SHP77 (cell line): ENCODE data around the gene COL26A1.
"Not testable (repeated sequence)": the region's sequence is repeated elsewhere in the genome, so short reads cannot be mapped to it uniquely, and the experiment has no call there.

Experiments
- DNase-seq, 2 experiments: peaks; one replicate each; lab custom pipeline; 2025; lab: John Stamatoyannopoulos, UW

The COL26A1 gene

DNA sequence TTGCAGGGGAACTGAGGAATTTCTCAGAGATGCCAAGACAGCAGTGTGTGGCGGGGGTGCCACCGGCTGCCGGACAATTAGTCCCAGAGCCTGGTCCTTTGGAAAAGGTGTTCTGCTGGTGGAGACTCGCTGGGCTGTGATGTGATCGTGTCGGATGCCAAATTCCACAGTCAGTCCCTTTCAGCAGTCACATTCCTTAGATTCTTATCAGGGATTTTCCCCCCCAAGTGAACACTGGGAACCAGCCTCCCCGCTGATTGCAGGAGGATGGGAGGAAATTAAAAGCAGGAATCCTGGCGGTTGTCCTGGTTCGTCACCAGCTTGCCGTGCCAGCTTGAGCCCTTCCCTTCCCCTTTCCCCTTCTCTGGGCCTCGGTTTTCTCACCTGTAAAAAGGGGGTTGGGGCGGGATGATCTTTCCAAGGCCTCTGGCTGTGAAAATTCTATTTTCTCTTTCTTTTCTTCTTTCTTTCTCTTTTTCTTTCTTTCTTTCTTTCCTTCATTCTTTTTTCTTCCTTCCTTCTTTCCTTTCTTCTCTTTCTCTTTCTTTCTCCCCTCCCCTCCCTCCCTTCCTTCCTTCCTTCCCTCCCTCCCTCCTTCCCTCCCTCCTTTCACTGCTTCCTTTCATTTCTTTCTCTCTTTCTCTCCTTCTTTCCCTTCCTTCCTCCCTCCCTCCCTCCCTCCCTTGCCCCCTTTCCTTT is 39.6 kb downstream of the COL26A1 start:
- DNase-seq: no peak

GRCh38 chr7:101402835-101403234 is 40.2 kb downstream of the COL26A1 start:
- DNase-seq: no peak

- DNase-seq: no peak
These were observed 42.9 kb downstream of the COL26A1 start for GRCh38 chr7:101405474-101406067.

DNA sequence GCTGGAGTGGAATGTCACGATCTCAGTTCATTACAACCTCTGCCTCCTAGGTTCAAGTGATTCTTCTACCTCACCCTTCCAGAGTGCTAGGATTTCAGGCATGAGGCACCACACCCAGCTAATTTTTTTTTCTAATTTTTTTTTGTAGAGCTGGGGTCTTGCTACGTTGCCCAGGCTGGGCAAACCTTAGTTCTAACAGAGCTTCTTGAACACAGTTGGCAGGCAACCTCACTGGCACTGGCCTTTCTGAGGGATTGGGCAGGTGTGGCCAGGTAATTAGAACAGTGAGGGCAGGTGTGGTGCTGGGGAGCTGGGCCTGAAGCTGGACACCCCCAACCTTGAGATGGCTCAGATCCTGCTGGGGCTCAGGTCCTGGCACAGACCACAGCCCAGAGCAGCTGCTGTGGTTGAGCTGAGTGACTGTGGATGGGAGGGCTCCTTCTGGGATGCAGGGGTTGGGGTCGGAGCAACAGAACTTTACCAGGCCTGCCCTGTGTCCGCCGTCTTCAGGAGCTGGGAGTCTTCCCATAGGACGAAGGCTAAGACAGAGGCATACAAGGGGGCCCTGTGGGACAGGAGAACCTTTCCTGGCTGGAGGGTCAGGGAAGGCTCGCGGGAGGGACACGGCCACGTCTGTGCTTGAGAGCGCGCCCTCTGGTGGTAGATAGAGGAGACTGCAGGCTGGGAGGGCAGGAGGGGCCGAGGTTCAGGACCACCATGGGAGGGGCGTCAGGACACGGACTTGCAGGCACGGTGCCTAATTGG is 48.2 kb downstream of the COL26A1 start:
- DNase-seq: peak in 1 of 2 experiments; percentile 29

GRCh38 chr7:101411508-101411874 is 48.8 kb downstream of the COL26A1 start:
- DNase-seq: no peak

- DNase-seq: no peak
These were observed 50.3 kb downstream of the COL26A1 start for GRCh38 chr7:101412976-101413375.

DNA sequence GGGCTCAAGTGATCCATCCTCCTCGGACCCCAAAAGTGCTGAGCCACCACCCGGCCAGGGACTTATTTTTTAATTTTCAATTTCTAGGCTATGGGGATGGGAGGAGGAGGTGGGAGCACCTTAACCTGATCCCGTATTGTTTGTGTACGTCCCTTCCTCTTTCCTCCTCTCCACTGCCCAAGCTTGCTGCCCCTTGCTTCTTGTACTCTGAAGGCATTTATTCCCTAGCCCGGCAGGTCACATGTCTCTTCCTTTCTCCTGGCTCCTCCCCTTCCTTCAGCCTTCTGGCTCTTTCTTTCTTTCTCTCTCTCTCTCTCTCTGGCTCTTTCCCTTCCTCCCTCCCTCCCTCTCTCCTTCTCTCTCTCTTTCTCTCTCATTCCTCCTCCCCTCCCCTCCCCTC is 56.0 kb downstream of the COL26A1 start:
- DNase-seq: no peak

GRCh38 chr7:101419831-101420230 is 57.2 kb downstream of the COL26A1 start:
- no peak for DNase-seq

- no peak for DNase-seq
These were observed 57.8 kb downstream of the COL26A1 start for GRCh38 chr7:101420436-101420835.

DNA sequence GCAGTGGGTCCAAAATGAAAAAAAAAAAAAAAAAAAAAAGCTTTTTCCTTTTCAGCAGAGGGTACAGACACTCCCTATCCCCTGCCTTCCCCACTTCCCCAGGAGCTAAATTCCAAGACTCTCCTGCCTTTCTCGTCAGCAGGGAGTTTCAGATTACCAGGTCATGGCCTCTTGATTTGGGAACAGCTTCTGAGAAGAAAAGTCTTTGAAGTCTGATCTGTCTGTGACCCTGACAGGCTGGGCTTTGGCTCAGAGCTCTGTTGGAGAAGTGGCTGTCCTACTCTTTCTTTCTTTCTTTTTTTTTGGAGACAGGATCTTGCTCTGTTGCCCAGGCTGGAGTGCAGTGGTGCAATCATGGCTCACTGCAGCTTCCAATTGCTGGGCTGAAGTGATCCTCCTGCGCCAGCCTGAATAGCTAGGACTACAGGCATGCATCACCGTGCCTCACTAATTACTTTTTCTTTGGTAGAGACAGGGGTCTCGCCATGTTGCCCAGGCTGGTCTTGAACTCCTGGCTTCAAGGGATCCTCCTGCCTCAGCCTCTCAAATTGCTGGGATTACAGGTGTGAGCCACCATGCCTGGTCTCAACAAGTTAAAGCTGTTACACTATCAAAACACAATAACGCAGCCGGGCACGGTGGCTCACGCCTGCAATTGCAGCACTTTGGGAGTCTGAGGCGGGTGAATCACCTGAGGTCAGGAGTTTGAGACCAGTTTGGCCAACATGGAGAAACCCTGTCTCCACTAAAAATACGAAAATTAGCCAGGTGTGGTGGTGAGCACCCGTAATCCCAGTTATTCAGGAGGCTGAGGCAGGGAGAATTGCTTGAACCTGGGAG is 59.9 kb downstream of the COL26A1 start:
- DNase-seq: no peak

DNA sequence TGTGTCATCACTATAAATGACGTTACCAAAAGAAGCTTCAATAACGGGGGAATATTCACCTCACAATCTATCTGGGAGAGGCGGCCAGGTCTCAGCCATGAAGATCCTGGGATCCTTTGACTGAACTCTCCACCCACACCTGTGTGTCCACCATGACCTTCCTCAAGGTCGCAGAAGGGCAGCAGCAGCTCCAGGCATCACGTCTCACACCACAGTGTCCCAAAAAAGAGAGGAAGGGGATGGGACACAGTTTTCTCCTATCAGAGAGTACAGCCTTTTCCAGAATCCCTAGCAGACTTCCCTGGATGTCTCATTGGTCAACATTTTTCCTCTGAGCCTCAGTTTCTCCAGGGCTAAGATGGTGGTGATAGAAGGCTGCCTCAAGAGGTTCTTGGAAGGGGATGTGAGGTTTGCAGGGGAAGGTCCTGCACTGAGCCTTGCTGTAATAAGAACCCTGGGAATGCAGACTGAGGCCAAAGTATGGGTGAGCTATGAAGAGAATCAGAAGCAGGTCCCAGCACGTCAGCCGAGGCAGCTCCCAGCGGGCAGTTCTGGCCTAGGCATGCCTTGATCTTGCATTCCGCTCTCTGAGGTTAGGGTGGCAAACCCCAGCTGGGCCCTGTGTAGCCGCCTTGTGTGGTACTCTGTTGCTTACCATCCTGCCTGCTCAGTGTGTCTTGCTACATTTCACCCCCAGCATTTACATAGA is 63.8 kb downstream of the COL26A1 start:
- no peak for DNase-seq

GRCh38 chr7:101428093-101428866 is 65.6 kb downstream of the COL26A1 start:
- no peak for DNase-seq

- DNase-seq: no peak
These were observed 69.6 kb downstream of the COL26A1 start for GRCh38 chr7:101432316-101432715.

GRCh38 chr7:101433688-101434087 is 71.0 kb downstream of the COL26A1 start:
- no peak for DNase-seq

DNA sequence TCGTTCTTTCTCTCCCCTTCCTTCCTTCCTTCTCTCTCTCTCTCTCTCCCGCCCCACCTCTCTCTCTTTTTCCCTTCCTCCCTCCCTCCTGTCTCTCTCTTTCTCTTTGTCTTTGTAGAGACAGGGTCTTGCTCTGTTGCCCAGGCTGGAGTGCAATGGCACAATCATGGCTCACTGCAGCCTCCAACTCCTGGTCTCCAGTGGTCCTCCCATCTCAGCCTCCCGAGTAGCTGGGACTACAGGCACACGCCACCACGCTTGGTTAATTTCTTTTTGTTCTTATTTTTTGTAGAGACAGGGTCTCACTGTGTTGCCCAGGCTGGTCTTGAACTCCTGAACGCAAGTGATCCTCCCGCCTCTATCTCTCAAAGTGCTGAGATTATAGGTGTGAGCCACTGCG is 71.5 kb downstream of the COL26A1 start:
- not testable (repeated sequence) for DNase-seq

DNA sequence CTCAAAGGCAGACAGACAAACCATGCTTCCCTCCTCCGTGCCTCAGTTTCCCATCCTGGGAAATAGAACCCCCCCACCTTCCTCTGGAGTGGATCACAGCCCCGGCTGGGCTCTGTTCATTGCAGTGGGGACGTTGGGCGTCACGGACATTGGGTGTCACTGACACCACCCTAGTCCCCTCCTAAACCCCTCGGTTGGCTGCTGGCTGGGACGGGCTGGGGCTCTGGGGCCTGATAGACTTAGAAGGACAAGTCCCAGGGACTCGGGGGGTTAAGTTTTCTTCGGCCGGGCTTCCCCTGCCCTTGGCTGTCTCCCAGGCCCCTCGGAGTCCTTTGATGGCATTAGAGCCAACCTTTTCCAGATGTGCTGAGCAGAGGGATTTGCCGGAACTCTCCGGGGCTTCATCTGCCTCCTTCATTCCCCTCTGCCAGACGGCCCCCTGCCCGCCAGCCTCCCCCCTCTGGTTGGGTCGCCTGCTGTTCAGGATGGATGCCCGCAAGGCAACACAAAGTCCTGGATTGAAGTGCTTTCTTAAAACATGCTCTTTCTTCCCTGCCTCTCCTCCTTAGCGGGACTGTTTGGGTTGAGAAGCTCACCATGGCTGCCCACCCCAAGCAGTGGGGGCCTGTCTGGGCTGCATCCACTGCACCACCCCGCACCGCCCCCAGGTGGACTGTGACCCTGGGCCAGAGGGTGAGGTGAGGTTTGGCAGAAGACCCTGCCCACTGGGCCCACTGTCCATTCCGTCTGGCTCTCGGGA is 73.0 kb downstream of the COL26A1 start:
- DNase-seq: no peak

DNA sequence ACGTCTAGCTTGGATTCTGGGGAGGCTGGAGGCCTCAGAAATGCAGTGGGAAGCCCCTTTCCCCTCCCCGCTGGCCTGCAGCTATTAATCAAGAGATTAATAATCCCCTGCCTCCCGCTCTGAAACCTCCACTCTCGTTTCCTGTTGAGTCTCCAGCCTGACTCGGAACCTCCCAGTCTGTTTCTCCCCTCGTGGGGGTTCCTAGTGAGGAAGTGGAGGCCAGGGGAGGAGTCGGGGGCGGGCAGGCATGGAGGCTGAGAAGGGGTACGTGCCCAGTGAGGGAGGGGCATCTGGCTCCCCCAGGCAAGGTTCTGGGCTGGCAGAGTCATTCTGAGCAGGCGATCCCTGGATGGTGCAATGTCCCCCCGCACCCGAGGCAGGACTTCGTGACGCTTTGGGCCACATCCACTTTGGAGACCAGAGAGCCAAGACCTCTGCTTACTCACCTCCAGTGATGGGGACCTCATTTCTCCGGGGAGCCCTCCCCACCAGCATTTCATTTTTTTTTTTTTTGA is 73.6 kb downstream of the COL26A1 start:
- DNase-seq: no peak

DNA sequence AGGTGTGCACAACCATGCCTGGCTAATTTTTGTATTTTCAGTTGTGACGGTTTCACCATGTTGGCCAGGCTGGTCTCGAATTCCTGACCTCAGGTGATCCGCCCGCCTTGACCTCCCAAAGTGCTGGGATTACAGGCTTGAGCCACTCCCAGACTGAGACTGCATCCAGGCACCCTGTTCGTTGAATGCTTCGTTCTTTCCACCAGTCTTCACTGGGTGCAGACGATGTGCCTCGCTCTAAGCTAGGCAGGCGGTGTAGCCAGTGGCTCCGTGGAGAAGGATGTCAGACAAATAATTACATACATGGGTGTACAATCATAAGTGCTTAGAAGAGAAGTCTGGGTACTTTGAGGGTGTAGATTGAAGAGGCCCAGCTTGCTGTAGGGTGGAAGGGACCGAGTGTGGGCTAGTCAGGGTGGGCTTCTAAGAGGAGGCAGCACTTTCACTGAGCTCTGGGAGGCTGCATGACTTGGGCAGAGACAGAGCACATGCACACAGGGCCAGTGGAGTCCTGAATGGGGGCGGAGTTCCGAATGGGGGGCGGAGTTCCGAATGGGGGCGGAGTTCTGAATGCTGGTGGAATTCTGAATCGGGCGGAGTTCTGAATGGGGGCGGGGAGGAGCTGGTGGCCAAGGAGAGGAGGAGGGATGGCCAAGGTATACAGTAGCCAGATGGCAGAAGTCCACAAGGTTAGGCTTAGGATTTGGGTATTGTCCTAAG is 74.3 kb downstream of the COL26A1 start:
- DNase-seq: no peak

GRCh38 chr7:101441890-101442289 is 79.2 kb downstream of the COL26A1 start:
- no peak for DNase-seq
